K562 (cell line): ENCODE results near the gene C19orf85. TPM values are rescaled to one million over a fixed set of nuclear protein-coding genes. Genes with fewer than 3 reads are reported as not detected.

Source experiments
- CHCHD3 ChIP-seq: fragments of 250-450 bp; sonication (Bioruptor Pico); IDR thresholded peaks from 2 replicates; pipeline ENCODE4 v2.1.2; 2022; ENCODE audit warnings: mild to moderate bottlenecking
- KAT7 ChIP-seq: sonication (generic); formaldehyde crosslinking; IDR thresholded peaks from 2 replicates; pipeline ENCODE4 v1.8.0; 2022; ENCODE audit warnings: missing genetic modification reagents, mild to moderate bottlenecking, borderline replicate concordance
- KDM4B ChIP-seq, 2 experiments: fragments of 450-650 bp in 1 of 2; sonication (generic) in 1 of 2; IDR thresholded peaks; 2 replicates each; pipeline ENCODE4 v1.6.1; 2016 to 2017; ENCODE audit warnings: borderline replicate concordance in 2 of 2, antibody characterized with exemption in 1 of 2, low read depth in 1 of 2, mild to moderate bottlenecking in 1 of 2
- NCOR1 ChIP-seq: fragments of 450-650 bp; IDR thresholded peaks from 2 replicates; pipeline ENCODE4 v1.6.1; 2016; ENCODE audit warnings: mild to moderate bottlenecking, moderate library complexity
- NFYB ChIP-seq: IDR thresholded peaks from 2 replicates; pipeline ENCODE4 v1.6.1; 2011; ENCODE audit warnings: mild to moderate bottlenecking, moderate library complexity; ENCODE audit not compliant: insufficient read length; ENCODE audit errors: extremely low read depth
- RCOR1 ChIP-seq, 2 experiments: IDR thresholded peaks; 2 replicates each; pipeline ENCODE4 v1.6.1; 2012; ENCODE audit warnings: low read depth in 2 of 2, low read length in 2 of 2, borderline replicate concordance in 1 of 2, improper control_type of control experiment in 1 of 2
- ZBED1 ChIP-seq: IDR thresholded peaks from 2 replicates; pipeline ENCODE4 v1.6.1; 2014
- ZFP91 ChIP-seq: sonication (generic); formaldehyde crosslinking; IDR thresholded peaks from 2 replicates; pipeline ENCODE4 v1.8.0; 2022; ENCODE audit warnings: mild to moderate bottlenecking, missing genetic modification reagents
- ZKSCAN1 ChIP-seq: fragments of 150-350 bp; IDR thresholded peaks from 2 replicates; pipeline ENCODE4 v1.6.1; 2016; ENCODE audit warnings: low read depth, low read length
- ZNF143 ChIP-seq: sonication (generic); formaldehyde crosslinking; IDR thresholded peaks from 2 replicates; pipeline ENCODE4 v1.9.0; 2022; ENCODE audit warnings: mild to moderate bottlenecking, missing genetic modification reagents
- ZNF282 ChIP-seq: sonication (generic); formaldehyde crosslinking; IDR thresholded peaks from 2 replicates; pipeline ENCODE4 v1.8.1; 2023; ENCODE audit warnings: missing genetic modification reagents
- ZNF584 ChIP-seq: fragments of 200-800 bp; sonication (Bioruptor generic); IDR thresholded peaks from 2 replicates; pipeline ENCODE4 v1.6.1; 2016; ENCODE audit warnings: low read depth, mild to moderate bottlenecking, missing genetic modification characterization, missing compliant biosample characterization
- ZNF644 ChIP-seq: fragments of 200-800 bp; sonication (Bioruptor generic); IDR thresholded peaks from 2 replicates; pipeline ENCODE4 v1.6.1; 2016; ENCODE audit warnings: low read depth, missing genetic modification characterization, missing compliant biosample characterization
- ZNF778 ChIP-seq: fragments of 450-650 bp; formaldehyde crosslinking; IDR thresholded peaks from 2 replicates; pipeline ENCODE4 v1.4.0; 2020; ENCODE audit warnings: mild to moderate bottlenecking, moderate library complexity
- ZNF830 ChIP-seq: fragments of 250-450 bp; sonication (Bioruptor Pico); IDR thresholded peaks from 2 replicates; pipeline ENCODE4 v1.5.0; 2021; ENCODE audit warnings: mild to moderate bottlenecking
- polyA plus RNA-seq, 8 experiments: library from polyadenylated mRNA; depleted of rRNA in 4 of 8; stranded (reverse) in 5 of 8; unstranded in 3 of 8; fragments of >200 nt; fragmentation: Nextera tagmentation in 2 of 8; fragmentation: Illumina TruSeq in 1 of 8; extraction: Ambion mirVana in 2 of 8; extraction: Trizol in 1 of 8; gene quantifications; 2 replicates each; pipeline versions ENCODE4 v1.2.1 to v1.2.3, GENCODE V29; 2011 to 2014; ENCODE audit warnings: inconsistent platforms in 1 of 8, missing spikeins in 1 of 8
- total RNA-seq, 7 experiments: library from RNA; depleted of rRNA in 6 of 7; stranded (reverse); fragments of >200 nt in 6 of 7; fragmentation: Illumina TruSeq in 2 of 7; extraction: Trizol in 2 of 7; gene quantifications; 2 replicates each; pipeline versions ENCODE4 v1.2.1 to v1.2.3, GENCODE V29; 2011 to 2021; ENCODE audit warnings: low replicate concordance in 1 of 7
- TF ChIP-seq, protein P1 (sequence below): sonication (generic); formaldehyde crosslinking; IDR thresholded peaks from 2 replicates; pipeline ENCODE4 v1.8.1; 2023; ENCODE audit warnings: mild to moderate bottlenecking, missing genetic modification reagents
- TF ChIP-seq, protein P2 (sequence below): sonication (generic); formaldehyde crosslinking; IDR thresholded peaks from 2 replicates; pipeline ENCODE4 v1.8.1; 2023; ENCODE audit warnings: missing genetic modification reagents, mild to moderate bottlenecking, borderline replicate concordance
- TF ChIP-seq, protein P3 (sequence below): fragments of 450-650 bp; IDR thresholded peaks from 2 replicates; pipeline ENCODE4 v1.6.1; 2017; ENCODE audit warnings: antibody characterized with exemption

Gene C19orf85
- total and polyA plus RNA-seq, 9 of the 15 experiments (the other 6 are each of a cell fraction or from before 2014, with no cell fraction given) = not detected

DNA sequence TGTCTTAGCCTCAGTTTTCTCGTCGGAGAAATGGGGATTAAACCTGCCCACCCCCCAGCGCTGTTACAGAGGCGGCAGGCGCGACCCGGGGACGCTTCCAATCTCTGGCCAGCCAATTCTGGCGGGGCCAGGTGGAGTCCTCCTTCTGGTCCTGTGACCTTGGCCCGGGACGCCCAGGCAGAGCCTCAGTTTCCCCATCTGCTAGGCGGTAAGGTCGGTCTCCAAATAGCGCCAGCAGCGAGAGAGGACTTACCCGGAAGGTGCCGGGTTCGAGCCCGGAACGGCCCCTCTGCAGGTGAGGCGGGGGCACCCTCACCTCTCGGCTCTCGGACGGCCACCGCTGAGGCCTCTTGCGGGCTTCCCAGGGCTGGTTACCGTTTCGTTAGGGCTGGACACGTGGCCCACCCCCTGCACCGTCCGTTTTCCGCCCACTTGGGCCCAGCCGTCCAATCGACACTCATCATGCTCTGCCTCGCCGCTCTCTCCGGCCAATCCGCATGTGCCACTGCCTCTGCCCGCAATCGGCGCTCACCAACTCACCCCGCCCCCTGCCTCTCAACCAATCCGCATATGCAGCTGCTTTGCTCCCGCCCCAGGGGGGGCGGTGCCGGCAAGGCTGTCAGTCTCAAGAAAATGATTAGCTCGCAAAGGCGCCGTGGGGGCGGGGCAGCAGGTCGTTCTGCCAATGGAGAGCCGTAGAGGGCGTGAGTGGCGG lies 3.1 kb downstream of the C19orf85 start, which contains the start of gene ISOC2 (continued):
- no peak for TF ChIP-seq CHCHD3 (CRISPR knock-in tag)
- TF ChIP-seq, protein P1, sequence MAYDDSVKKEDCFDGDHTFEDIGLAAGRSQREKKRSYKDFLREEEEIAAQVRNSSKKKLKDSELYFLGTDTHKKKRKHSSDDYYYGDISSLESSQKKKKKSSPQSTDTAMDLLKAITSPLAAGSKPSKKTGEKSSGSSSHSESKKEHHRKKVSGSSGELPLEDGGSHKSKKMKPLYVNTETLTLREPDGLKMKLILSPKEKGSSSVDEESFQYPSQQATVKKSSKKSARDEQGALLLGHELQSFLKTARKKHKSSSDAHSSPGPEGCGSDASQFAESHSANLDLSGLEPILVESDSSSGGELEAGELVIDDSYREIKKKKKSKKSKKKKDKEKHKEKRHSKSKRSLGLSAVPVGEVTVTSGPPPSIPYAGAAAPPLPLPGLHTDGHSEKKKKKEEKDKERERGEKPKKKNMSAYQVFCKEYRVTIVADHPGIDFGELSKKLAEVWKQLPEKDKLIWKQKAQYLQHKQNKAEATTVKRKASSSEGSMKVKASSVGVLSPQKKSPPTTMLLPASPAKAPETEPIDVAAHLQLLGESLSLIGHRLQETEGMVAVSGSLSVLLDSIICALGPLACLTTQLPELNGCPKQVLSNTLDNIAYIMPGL (CRISPR knock-in tag) = no peak
- TF ChIP-seq ZNF830 (CRISPR knock-in tag) = 0 out of 2 replicates have a peak, but pooled peaks have one; percentile 48
- TF ChIP-seq ZNF778 = no peak
- TF ChIP-seq, protein P2, sequence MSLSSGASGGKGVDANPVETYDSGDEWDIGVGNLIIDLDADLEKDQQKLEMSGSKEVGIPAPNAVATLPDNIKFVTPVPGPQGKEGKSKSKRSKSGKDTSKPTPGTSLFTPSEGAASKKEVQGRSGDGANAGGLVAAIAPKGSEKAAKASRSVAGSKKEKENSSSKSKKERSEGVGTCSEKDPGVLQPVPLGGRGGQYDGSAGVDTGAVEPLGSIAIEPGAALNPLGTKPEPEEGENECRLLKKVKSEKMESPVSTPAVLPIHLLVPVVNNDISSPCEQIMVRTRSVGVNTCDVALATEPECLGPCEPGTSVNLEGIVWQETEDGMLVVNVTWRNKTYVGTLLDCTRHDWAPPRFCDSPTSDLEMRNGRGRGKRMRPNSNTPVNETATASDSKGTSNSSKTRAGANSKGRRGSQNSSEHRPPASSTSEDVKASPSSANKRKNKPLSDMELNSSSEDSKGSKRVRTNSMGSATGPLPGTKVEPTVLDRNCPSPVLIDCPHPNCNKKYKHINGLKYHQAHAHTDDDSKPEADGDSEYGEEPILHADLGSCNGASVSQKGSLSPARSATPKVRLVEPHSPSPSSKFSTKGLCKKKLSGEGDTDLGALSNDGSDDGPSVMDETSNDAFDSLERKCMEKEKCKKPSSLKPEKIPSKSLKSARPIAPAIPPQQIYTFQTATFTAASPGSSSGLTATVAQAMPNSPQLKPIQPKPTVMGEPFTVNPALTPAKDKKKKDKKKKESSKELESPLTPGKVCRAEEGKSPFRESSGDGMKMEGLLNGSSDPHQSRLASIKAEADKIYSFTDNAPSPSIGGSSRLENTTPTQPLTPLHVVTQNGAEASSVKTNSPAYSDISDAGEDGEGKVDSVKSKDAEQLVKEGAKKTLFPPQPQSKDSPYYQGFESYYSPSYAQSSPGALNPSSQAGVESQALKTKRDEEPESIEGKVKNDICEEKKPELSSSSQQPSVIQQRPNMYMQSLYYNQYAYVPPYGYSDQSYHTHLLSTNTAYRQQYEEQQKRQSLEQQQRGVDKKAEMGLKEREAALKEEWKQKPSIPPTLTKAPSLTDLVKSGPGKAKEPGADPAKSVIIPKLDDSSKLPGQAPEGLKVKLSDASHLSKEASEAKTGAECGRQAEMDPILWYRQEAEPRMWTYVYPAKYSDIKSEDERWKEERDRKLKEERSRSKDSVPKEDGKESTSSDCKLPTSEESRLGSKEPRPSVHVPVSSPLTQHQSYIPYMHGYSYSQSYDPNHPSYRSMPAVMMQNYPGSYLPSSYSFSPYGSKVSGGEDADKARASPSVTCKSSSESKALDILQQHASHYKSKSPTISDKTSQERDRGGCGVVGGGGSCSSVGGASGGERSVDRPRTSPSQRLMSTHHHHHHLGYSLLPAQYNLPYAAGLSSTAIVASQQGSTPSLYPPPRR (CRISPR knock-in tag) = no peak; the same call in 1 of the 2 replicates
- no peak for TF ChIP-seq ZNF143 (CRISPR knock-in tag)
- TF ChIP-seq ZNF584 (CRISPR knock-in tag) = no peak
- TF ChIP-seq NFYB = peak; percentile 76
- no peak for TF ChIP-seq ZKSCAN1
- TF ChIP-seq KAT7 (CRISPR knock-in tag) = no peak
- TF ChIP-seq KDM4B (IDR thresholded peaks at IDR 0.05; ENCODE audit: borderline replicate concordance in 2 of 2, low read depth in 1 of 2) = no peak
- TF ChIP-seq ZFP91 = no peak
- TF ChIP-seq ZBED1 = no peak
- peak; percentile 35 to 80; a peak in 2 of 4 replicates for TF ChIP-seq RCOR1 (IDR thresholded peaks at IDR 0.05; ENCODE audit: borderline replicate concordance in 1 of 2, low read depth in 2 of 2, low read length in 2 of 2)
- TF ChIP-seq ZNF282 (CRISPR knock-in tag) = 0 out of 2 replicates have a peak, but pooled peaks have one; percentile 49
- no peak for TF ChIP-seq ZNF644 (tag)
- TF ChIP-seq, protein P3, sequence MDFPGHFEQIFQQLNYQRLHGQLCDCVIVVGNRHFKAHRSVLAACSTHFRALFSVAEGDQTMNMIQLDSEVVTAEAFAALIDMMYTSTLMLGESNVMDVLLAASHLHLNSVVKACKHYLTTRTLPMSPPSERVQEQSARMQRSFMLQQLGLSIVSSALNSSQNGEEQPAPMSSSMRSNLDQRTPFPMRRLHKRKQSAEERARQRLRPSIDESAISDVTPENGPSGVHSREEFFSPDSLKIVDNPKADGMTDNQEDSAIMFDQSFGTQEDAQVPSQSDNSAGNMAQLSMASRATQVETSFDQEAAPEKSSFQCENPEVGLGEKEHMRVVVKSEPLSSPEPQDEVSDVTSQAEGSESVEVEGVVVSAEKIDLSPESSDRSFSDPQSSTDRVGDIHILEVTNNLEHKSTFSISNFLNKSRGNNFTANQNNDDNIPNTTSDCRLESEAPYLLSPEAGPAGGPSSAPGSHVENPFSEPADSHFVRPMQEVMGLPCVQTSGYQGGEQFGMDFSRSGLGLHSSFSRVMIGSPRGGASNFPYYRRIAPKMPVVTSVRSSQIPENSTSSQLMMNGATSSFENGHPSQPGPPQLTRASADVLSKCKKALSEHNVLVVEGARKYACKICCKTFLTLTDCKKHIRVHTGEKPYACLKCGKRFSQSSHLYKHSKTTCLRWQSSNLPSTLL = no peak
- no peak for TF ChIP-seq NCOR1
